Ureter (tissue), 1 donor: Measurements from ENCODE around the gene TAF1B. TPM values are rescaled to one million over a fixed set of nuclear protein-coding genes. Genes with fewer than 3 reads are reported as not detected.
"Not testable (repeated sequence)": the region's sequence is repeated elsewhere in the genome, so short reads cannot be mapped to it uniquely, and the experiment has no call there.

Experiments used
- DNase-seq: peaks from one replicate; pipeline ENCODE4 v3.0.0-alpha.2; 2020; ENCODE audit warnings: low spot score
- total RNA-seq: library from RNA; stranded (reverse); gene quantifications from one replicate; pipeline ENCODE4 v1.2.4, GENCODE V29; 2023
- donor health status: DM: yes; HTN: yes; CAD: no.

The TAF1B gene
- total RNA-seq, 1 donor from 2014 or later = 41.1 TPM

DNA sequence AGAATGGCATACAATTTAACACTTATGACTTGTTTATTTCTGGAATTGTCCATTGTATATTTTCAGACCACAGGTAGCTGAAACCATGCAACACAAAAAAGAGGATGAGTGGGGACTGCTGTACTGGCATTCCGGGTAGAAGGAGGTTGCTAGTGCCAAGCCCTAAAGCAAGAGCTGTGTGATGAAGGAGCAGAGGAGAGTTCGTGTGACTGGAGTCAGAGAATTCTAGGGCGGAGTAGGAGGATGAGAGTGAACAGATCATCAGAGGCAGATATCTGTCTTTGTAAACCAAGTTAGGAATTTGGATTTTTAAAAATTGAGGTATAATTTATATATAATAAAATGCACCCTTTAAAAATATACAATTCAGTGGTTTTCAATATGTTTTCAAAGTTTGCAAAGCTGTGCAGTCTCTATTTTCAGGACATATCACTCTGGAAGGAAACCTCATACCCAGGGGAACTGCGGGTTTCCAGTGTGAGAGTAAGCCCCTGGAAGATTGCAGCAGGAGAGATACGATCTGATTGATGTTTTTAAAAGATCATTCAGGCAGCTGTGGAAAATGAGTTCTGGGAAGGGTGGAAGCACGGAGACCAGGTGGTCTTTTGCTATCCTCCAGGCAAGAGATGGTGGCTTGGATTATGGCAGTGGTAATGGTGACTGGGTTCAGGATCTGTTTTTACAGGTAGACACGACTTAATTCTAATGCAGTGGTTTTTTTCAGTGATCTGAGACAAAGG, 36.4 kb downstream of the TAF1B start:
- DNase-seq = no peak

DNA sequence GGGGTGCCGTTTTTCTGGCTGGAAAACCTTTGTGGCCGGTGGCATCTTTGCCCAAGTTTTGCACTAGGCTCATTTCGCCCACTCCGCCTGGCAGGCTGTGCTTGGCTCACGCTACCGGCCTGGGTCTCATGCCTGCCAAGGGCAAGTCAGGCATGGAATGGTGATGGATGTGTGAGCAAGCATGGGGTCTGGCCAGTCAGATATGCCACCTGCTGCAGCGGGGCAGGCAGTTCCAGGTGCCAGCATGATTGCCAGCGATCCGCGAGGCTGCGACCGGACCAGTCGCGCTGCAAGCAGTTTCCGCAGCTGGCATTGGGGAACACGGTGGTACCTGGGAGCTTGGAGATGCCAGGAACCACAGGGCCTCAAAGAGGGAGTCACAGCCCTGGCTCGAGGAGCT, 40.6 kb downstream of the TAF1B start:
- no peak for DNase-seq

DNA sequence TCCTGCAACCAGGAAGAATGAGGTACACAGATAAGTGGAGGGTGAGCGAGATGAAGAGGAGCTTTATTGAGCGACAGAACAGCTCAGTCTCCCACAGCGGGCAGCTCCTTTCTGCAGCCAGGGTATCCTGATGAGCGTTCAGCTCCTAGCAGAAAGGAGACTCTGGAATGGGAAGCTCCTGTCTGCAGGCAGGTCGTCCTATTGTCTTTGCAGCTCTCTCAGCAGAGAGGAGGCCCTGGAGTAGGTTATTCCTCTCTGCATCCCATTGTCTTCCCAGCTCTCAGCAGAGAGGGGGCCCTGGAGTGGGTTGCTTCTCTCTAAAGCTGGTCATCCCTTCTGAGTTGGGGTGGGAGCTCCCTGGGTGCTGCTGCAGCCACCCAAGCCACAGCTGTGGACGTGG, 41.2 kb downstream of the TAF1B start:
- DNase-seq = no peak

DNA sequence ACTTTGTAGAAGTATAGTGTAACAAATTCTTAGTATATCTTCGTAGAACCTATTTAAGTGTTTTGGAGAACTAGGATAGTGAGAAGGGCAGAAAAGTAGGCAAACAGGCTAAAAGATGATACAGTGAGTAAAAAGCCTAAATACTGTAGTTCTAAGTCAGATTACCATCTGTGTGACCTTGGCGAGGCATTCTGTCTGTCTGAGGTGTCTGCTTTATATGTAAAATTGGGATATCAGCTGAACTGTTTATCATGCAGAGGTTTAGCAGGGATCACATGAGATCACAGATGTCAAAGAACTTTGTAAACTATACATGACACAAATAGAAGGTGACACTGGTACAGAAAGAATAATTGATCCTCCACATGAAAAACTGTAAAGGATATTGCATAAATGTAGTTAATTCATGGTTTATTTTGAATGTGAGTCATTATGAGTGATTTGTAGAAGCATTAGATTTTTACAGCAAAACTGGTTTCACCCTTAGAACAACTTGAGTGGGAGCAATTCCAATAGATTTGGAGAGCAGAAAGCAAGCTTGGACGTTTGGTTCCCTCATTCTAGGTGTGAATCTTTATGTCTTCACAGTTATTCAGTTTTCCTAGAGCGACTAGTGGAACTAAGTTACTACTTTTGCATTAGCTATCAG, 41.9 kb downstream of the TAF1B start:
- no peak for DNase-seq

DNA sequence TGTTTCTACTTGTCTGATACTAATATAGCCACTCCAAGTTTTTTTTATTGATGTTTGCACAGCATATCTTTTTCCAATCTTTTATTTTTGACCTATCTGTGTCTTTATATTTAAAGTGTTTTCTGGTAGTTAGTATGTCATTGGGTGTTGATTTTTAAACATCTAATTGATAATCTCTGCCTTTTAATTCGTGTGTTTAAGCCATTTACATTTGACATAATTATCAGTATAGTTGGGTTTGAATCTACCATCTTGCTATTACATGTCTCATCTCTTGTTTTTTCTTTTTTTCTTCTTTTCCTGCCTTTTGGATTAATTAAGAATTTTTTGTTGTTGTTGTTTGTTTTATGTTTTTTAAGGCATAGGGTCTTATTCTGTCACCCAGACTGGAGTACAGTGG, 44.2 kb downstream of the TAF1B start:
- no peak for DNase-seq

DNA sequence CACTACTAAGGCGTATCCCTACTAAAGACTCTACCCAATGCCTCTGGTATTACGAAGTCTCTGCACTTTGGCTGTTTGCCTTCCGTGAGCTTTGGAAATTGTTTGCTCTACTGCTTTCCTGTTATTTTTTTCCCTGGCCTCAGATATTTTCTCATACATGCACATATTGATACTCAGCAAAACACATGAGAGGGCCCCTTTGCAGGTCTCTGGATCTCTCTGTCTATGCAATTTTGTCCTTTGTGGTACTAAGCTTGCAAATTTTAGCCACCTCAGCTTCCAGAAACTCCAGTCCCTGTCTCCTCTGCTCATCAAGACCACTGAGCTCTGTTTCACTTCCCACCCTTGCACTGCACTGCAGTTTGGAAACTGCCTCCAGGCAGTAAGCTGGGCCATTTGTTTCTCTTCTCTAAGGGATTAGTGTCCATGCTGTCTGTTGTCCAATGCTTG, 46.6 kb downstream of the TAF1B start:
- no peak for DNase-seq

DNA sequence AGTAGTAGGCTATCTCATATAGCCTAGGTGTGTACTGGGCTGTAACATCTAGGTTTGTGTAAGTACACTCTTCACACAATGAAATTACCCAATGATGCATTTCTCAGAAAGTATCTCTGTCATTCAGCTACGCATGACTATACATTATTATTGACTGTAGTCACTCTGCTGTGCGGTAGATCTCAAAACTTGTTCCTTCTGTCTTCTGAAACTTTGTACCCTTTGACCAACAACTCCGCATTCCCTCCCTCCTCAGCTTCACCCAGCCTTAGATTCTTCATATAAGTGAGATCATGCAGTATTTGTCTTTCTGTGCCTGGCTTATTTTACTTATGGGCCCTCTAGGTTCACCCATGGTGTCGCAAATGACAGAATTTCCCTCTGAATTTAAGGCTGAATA, 49.0 kb downstream of the TAF1B start:
- DNase-seq = no peak

DNA sequence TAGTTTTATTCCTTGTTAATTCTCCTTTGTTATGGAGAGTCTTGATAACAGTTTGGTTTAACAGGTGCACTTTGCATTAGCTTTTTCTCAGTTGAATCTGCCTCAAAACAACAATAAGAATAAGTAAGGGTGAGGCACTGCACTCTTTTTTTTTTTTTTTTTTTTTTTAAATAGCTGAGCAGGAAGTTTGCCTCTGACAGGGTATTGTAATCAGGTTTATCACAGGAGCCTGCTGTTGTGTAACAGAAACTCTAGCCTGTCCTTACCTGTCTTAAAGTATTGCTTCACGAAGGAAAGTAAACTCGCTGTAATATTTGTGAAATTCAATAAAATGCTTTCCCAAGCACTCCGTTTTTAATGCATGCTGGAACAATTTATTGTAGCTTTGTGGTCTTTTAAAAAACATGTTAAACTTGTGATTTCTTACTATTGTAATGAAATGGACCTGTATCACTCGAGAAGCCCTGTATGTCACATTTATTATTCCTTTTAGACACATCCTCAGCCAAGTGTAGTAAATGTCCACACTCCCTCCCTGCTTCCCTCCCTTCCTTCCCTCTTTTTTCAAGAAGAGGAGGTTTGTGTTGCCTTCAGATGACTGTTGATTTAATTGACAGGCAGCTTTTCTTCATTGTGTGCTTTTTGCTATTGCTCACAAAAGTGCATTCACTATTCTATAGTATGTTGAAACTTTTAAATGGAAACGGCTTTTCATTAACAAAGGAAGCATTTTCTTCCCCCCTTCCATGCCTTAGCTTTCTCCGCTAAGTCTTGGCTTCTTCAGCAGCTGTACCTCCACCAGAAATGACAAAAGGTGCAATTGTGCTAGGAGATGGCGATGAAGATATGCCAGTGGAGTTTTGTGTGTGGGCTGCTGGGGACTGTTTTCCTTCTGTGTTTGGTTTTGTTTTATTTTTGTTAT, 52.7 kb downstream of the TAF1B start:
- DNase-seq = no peak

DNA sequence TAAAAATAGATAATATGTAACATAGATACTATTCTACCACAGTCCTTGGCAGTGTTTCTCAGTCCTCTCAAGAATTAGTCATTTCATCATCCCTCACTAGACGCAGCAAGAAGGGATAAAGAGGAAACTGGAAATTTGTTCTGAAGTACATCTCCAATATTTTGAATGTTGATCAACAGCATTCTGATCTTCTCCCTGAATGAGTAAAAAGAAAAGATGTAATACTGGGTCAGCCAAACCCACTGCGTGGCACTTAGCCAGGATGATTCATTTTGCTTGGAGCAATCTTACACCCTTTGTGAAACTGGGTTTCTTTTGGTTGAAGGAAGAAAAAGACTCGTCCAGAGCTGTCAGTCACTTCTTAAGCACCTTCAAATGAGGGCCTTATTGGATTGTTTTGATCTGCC, 54.1 kb downstream of the TAF1B start:
- DNase-seq = peak; percentile 86

DNA sequence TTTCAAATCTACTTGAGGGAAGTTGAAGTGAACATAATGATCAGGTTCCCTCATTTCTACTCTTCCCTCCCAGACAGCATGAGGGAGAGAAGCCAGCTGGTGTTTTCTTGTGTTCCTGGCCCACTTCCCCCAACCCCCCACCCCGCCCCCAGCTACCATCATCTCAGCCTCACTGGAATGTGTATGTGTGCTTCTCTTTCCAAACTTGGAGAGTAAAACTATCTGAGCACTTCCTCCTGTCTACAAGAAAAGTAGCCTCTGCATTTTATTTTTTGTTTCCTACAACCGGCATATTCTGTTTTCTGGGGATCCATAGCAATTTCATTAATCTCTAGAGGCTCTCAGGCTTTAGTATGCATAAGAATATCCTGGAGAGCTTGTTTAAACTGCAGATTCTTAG, 54.6 kb downstream of the TAF1B start:
- DNase-seq = no peak

DNA sequence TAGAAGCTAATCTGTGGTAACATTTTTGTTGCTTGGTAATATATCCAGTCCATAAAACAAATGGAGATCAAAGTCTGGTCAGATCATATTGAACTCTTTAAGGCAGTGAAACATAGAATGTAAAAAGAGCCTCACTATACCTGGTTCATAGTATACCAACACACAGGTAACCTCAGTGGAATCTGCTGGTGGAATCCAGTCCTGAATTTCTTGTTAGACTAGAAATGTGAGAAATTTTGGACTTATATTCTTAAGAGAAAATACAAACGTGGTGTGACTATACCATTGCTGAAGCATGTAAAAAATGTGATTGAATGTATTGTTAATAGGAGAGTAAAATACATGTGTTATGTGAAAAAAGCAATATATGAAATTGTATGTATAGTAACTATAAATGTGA, 62.1 kb downstream of the TAF1B start:
- DNase-seq = no peak

DNA sequence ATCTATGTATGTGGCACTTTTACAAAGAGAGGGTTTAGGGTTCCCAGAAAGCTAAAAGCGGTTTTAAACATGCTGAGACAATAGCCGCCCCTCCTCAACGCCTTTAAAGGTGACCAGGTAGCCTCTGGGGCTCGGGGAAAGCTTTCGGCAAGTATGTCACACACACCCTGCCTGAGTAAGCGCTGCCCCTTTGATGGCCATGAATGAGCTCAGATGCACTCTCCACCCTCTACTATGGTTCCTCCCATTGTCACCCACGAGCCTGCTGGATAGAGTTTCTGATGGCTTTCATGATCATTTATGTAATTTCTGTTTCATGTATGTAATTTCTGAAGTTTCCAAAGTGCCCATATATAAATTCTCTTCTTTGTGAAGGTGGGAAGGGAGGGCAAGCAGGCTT, 64.1 kb downstream of the TAF1B start:
- no peak for DNase-seq

DNA sequence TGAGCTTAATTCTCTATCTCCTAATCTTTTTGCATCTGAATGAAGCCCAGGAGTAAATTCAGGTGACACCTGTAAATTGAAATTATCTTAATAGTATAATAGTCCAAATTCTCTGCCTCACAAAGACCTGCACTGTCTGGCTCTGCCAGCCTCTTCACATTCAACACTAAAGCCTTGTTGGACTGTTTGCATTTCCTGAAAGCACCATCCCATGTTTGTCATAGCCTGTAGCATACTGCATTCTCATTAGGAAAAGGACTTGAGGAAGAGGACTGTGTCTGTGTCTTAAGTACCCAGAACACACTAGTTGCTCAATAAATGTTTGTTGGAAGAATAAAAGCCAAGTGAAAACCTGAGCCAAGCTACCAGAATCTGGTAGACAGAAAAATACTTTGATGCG, 65.4 kb downstream of the TAF1B start:
- DNase-seq = no peak

DNA sequence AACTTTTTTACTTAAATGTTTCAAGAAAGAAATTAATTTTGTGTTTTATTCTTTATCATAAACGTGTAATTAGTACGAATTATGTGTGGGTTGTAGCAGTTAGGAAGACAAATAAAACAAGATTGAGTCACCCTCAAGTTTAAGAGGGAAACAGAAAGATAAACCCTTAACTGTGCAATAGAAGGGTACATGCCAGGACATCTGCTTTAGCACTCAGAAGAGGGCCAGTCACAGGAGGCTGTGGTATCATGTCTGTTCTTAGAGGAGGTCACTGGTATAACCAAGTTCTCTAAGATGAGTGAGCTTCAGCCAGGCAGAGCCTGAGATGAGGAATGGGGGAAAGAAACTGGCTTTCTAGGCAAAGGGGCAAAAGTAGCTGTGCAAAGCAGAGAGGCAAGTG, 65.8 kb downstream of the TAF1B start:
- no peak for DNase-seq

DNA sequence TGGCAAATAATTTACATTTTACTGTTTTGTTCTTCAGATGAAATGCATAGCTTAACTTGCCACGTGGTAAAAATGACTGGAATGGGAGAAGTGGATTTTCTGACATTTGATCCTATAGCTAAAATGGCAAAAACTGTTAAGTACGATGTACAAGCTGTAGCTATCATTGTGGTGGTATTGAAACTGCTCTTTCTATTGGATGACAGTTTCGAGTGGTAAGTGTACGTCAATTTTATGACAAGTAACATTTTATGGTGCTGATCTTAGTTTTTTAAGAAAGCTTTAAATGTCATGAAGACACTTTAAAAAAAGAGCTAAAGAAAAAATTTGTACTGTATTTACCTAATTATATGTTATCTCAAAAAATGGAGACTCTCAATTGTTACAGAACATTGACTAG, 67.4 kb downstream of the TAF1B start:
- DNase-seq = no peak

DNA sequence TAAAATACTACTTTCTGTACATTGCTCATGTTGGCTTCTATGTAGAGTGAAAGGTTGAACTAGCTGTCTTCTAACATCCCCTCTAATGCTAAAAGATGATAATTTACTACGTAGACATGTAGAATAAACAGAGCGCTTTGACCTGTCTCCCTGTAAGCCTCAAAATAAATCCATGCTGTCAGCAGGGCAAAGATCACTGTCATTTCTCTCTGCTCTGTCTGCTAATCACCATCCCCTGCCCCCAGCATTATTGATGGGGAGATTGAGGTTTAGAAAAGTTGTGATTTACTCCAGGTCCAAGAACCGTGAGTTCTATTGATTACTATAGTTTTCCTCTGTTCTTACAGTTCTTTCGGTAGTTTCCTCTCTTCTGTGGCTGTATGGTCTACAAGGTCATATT, 69.2 kb downstream of the TAF1B start:
- no peak for DNase-seq

DNA sequence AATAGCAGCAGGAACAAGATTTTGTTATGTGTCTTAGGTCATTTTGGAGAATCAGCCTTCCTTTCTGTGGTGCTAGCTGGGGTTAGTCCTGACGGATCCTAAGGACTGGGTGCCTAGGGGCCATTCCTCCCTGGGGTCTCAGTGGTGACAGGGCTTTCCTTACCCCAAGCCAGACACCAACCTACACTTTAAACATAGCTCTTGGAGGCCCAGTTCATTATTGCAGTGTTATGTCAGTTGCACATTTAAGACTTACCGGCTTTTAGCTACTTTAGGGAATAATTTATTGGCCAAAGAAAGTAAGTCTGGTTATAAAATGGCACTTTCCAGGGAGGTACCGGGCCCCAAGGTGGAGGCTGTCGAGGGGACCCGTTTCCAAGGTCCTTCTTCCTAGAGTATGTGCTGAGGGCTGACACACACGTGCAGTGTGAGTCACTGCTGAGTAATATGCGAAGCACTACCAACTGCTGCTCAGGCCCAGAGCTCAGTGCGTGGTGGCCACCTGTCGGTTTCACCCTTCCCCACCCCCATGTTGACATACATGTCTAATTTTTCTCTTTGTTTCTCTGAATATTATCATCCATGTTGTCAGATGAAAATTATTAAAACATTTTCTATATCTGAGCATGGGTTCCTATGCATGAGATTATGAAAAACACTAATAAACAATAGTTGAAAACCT, 71.3 kb downstream of the TAF1B start:
- no peak for DNase-seq

DNA sequence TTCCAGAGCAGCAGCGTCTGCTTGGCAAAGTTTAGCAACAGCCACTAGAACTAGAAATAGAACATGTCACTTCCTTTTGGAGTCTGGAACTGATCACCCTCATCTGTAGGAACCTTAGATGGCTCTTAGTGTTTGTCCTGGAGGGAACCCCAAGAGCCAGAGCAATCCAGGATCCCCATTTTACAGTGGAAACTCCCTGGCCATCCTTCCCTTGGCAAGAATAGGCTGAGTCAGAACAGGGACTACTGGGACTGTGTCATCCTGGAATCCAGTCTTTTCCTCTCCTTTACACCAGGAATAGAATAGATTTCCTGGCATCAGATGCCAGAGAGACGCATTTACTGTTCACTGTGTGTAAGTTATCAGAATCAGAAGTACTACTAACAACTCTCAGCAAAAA, 75.0 kb downstream of the TAF1B start:
- DNase-seq = no peak

DNA sequence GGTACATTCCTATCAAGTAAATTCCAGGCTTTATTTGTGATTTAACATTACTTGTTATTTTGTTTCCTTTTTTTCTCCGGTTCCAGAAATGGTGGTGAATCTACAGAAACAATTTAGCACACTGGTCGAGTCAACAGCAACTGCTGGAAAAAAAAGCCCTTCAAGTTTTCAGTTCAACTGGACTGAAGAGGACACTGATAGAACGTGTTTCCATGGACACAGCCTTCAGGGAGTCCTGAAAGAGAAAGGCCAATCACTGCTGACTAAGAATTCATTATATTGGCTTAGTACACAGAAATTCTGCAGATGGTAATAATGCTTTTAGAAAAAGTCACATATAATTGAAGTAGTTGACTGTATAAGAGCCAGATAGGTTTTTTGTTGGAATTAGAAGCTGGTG, 76.2 kb downstream of the TAF1B start:
- DNase-seq = no peak

DNA sequence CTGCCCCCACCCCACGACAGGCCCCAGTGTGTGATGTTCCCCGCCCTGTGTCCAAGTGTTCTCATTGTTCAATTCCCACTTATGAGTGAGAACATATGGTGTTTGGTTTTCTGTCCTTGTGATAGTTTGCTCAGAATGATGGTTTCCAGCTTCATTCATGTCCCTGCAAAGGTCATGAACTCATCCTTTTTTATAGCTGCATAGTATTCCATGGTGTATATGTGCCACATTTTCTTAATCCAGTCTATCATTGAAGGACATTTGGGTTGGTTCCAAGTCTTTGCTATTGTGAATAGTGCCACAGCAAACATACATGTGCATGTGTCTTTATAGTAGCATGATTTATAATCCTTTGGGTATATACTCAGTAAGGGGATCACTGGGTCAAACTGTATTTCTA, 83.7 kb downstream of the TAF1B start:
- DNase-seq = not testable (repeated sequence)

DNA sequence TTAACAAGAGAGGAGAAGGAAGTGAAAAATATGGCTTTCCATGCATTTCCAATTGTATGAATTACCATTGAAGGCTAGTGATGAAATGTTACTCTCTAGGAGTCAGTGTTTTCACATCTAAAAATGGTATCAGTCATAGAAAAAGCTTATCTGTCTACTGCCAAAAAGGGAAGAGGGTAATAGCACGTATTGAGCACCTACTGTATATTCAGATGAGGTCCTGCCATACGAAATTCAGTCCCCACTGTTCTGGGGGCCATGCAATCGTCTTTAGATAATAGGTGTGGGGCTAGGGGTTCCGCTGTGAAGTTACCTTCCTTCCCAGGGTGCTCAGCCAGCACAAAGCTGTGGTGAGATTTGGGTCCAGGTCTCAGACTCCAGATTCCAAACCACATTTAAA, 94.0 kb downstream of the TAF1B start:
- no peak for DNase-seq

DNA sequence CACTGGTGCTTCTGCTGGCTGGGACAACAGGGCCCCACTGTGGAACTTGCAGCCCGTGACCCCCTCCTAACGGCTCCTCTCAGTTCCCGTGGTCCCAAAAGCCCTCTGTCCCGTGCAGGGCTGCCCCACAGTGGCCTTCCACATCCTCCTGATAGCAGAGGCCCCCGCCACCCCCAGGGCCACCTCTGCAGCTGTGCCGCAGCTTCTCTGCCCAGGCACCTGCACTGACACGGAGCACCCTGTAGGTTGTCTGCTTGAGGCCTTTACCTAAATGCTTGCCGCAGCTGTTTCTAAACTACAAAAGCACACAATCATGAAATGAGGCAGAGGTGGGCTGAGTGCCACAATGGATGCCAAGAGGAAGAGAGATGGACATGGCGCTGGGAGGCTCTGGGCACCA, 94.7 kb downstream of the TAF1B start:
- DNase-seq = no peak
